Tibial nerve (tissue), 4 donors: ENCODE measurements around the gene NRXN3. TPM values are rescaled to one million over a fixed set of nuclear protein-coding genes. Genes with fewer than 3 reads are reported as not detected.
A peak's percentile ranks its signal among the peaks of the same experiment; 100 is the strongest.

ENCODE experiments used
- DNase-seq, 2 donors: peaks; one replicate each; pipeline ENCODE4 v3.0.0-alpha.2; 2019; ENCODE audit warnings: low spot score in 2 of 2
- H3K27ac ChIP-seq, 4 donors: fragments of 200-600 bp; sonication (generic) in 3 of 4; one replicate each; pipeline ENCODE4 v1.5.1; 2017 to 2019; ENCODE audit warnings: mild to moderate bottlenecking in 1 of 4
- H3K27me3 ChIP-seq, 2 donors: fragments of 200-600 bp; sonication (generic) in 1 of 2; one replicate each; pipeline versions ENCODE4 v1.5.1 to v1.6.0; 2017 to 2019
- H3K36me3 ChIP-seq, 3 donors: fragments of 200-600 bp; sonication (generic); one replicate each; pipeline ENCODE4 v1.5.1; 2018 to 2019
- H3K4me1 ChIP-seq, 4 donors: fragments of 200-600 bp; sonication (generic) in 3 of 4; one replicate each; pipeline ENCODE4 v1.5.1; 2017 to 2019
- H3K4me3 ChIP-seq, 4 donors: fragments of 200-600 bp; sonication (generic) in 3 of 4; one replicate each; pipeline ENCODE4 v1.5.1; 2017 to 2019; ENCODE audit warnings: mild to moderate bottlenecking in 1 of 4, moderate library complexity in 1 of 4
- H3K9me3 ChIP-seq, 4 donors: fragments of 200-600 bp; sonication (generic) in 3 of 4; one replicate each; pipeline ENCODE4 v1.5.1; 2017 to 2019
- EP300 ChIP-seq, 2 donors: sonication (generic); formaldehyde crosslinking; IDR thresholded peaks; one replicate each; pipeline ENCODE4 v1.6.1; 2017; ENCODE audit warnings: antibody characterized with exemption in 2 of 2, mild to moderate bottlenecking in 1 of 2
- POLR2A ChIP-seq, 2 donors: fragments of 450-650 bp; IDR thresholded peaks; one replicate each; pipeline ENCODE4 v1.6.1; 2017; ENCODE audit warnings: antibody characterized with exemption in 2 of 2, mild to moderate bottlenecking in 2 of 2, moderate library complexity in 2 of 2
- WGBS, 2 donors: methylation state at CpG; one replicate each; pipeline ENCODE4 v1.1.5; 2018; 5-methylcytosine and 5-hydroxymethylcytosine counted together
- total RNA-seq, 4 donors: library from RNA; depleted of rRNA; stranded (reverse); fragments of >200 nt; gene quantifications; one replicate each; pipeline ENCODE4 v1.1.0, GENCODE V29; 2016
- TF ChIP-seq, protein P1 (sequence below), 5 experiments: fragments of 200-600 bp in 3 of 5; fragments of 450-650 bp in 2 of 5; sonication (generic) in 3 of 5; IDR thresholded peaks; one replicate each; pipeline ENCODE4 v1.5.1; 2016 to 2019; ENCODE audit warnings: antibody characterized with exemption in 5 of 5, mild to moderate bottlenecking in 3 of 5, moderate library complexity in 2 of 5

NRXN3 gene
- total RNA-seq, 4 donors from 2014 or later: 16.7 to 52.2 (median 19.7) TPM

DNA sequence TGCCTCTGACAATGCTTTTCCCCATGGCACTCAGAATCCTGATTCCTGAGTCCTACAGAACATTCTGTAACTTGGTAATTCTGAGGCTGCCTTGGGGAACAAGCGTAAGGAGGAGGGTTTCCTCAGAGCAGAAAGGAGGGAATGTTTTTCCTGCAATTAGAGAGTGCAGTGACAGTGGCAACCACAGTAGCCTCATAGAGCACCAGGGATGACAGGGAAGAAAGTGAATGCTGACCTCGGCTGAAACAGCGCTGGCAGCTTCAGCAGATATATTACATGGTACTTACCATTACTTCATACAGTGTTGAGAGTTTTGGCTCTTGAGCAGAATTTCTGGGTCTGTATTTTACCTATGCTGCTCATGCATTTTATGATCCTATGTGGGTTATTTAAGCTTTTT is 757.1 kb downstream of the NRXN3 start:
- Histone ChIP-seq H3K4me3 (no peak overlapping the region), H3K27me3 (no peaks in the 10 kb centered on the region), H3K27ac (no peak overlapping the region), H3K9me3 (peaks cover 0 to 5% (median 0%) of the 10 kb centered on the region in 4 donors), H3K36me3 (no peaks in the 10 kb centered on the region), H3K4me1 (no peaks in the 10 kb centered on the region)
- WGBS, 2 donors: 72 to 73% methylated on average over 3 of the region's 3 CpGs
- no peak for DNase-seq
- TF ChIP-seq, protein P1, sequence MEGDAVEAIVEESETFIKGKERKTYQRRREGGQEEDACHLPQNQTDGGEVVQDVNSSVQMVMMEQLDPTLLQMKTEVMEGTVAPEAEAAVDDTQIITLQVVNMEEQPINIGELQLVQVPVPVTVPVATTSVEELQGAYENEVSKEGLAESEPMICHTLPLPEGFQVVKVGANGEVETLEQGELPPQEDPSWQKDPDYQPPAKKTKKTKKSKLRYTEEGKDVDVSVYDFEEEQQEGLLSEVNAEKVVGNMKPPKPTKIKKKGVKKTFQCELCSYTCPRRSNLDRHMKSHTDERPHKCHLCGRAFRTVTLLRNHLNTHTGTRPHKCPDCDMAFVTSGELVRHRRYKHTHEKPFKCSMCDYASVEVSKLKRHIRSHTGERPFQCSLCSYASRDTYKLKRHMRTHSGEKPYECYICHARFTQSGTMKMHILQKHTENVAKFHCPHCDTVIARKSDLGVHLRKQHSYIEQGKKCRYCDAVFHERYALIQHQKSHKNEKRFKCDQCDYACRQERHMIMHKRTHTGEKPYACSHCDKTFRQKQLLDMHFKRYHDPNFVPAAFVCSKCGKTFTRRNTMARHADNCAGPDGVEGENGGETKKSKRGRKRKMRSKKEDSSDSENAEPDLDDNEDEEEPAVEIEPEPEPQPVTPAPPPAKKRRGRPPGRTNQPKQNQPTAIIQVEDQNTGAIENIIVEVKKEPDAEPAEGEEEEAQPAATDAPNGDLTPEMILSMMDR (IDR thresholded peaks at IDR 0.05): no peak
- TF ChIP-seq EP300 (IDR thresholded peaks at IDR 0.05) (no peak), POLR2A (IDR thresholded peaks at IDR 0.05) (no peak)

DNA sequence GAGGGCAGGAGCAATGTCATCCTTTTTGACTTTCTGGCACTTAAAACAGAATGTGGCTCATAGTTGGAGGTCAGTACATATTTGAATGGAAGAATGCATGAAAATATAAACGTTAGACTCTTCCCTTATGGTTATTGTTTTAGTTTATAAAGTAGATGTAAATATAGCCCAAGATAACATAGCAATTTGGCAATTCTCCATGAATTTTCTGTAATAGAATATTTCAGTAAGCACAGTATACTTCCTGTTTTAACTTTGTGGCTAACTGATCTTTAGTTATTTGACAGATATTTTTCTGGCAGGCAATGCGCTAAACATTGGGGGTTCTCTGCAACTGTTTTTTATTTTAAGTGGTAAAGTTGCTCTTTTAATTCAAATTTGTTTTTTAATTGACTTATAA is 763.0 kb downstream of the NRXN3 start:
- H3K36me3 ChIP-seq: no peaks in the 10 kb centered on the region
- no peak overlapping the region for H3K4me3 ChIP-seq
- no peaks in the 10 kb centered on the region for H3K4me1 ChIP-seq
- 38 to 39% methylated on average over 2 of the region's 2 CpGs for WGBS, 2 donors
- DNase-seq: no peak
- peaks cover 0 to 5% (median 0%) of the 10 kb centered on the region in 4 donors for H3K9me3 ChIP-seq
- H3K27ac ChIP-seq: no peak overlapping the region
- TF ChIP-seq, protein P1 (IDR thresholded peaks at IDR 0.05): no peak
- no peak for TF ChIP-seq POLR2A (IDR thresholded peaks at IDR 0.05)
- TF ChIP-seq EP300 (IDR thresholded peaks at IDR 0.05): no peak
- H3K27me3 ChIP-seq: no peaks in the 10 kb centered on the region

DNA sequence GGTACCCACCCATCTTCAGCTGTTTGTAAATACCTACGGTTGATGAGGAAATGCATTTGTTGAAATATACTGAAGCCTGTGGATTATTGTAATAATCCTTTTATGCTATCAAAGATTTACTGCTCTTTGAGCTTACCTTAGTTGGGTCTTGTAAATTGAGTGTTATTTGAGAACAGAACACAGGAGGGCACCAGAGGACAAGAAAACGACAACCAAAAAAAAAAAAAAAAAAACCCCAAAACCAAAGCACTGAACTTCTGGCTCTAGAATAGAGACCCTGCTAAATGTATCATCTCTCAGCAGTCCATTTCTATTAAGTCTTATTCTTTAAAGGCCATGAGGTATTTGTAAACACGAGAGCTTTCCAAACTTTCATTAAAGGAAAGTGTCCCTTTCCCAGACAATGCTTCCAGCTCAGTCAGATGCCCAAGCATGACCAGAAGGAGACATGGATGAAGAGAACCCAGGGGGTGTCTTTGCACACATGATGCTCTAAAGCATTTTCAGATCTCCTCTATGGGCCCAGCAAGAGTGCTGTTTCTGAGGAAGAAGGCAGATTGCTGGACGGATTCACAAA is 763.9 kb downstream of the NRXN3 start:
- no peak for TF ChIP-seq POLR2A (IDR thresholded peaks at IDR 0.05)
- TF ChIP-seq EP300 (IDR thresholded peaks at IDR 0.05): no peak
- TF ChIP-seq, protein P1 (IDR thresholded peaks at IDR 0.05): peak in 4 of 5 experiments; percentile 8 to 29 (median 20)
- Histone ChIP-seq H3K27me3 (no peaks in the 10 kb centered on the region), H3K9me3 (peaks cover 0 to 5% (median 0%) of the 10 kb centered on the region in 4 donors), H3K4me3 (no peak overlapping the region), H3K36me3 (no peaks in the 10 kb centered on the region), H3K4me1 (no peaks in the 10 kb centered on the region), H3K27ac (no peak overlapping the region)
- DNase-seq: no peak
- WGBS, 2 donors: 22 to 23% methylated on average over 4 of the region's 4 CpGs

DNA sequence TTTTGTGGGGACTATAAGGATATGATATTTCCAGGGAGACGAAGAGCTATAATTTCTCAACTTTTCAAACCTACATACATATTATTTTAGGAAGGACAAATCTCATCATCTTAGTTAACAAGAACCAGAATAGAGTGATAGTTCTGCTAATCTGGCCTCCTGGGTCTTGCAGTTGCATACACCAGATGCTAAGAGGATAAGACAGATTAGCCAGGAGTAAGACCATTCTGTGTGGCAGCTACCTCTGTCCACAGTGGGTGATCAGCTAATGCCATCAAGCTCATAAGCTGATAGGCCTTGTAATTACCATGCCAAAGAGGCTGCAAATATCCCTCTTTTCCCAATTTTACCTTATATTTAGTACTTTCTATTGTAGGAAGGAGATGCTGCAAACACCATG is 776.8 kb downstream of the NRXN3 start:
- WGBS, 2 donors: 88 to 95% methylated on average over 1 of the region's 1 CpG
- Histone ChIP-seq H3K9me3 (no peaks in the 10 kb centered on the region), H3K4me3 (no peak overlapping the region), H3K27me3 (no peaks in the 10 kb centered on the region), H3K4me1 (no peaks in the 10 kb centered on the region), H3K36me3 (no peaks in the 10 kb centered on the region), H3K27ac (no peak overlapping the region)
- TF ChIP-seq POLR2A (IDR thresholded peaks at IDR 0.05) (no peak), EP300 (IDR thresholded peaks at IDR 0.05) (no peak)
- TF ChIP-seq, protein P1 (IDR thresholded peaks at IDR 0.05): no peak
- no peak for DNase-seq

DNA sequence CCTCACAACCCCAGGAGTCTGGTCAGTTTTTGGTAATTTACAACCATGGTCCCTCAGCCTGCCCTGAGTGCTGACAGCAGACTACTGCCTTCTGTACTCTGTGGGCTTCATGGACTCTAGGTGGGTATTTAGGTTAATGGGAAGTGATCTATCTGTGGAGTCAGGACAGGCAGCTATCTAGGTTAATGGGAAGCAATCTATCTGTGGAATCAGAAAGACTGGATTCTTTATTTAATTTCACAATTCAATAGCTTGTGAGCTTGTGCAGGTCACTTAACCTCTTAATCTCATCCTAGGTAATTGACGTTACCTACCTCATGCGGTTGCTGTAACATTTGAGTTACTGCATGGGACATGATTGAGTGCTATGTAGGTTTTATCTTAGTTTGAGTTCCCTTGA is 777.5 kb downstream of the NRXN3 start:
- no peak overlapping the region for H3K4me3 ChIP-seq
- H3K36me3 ChIP-seq: no peaks in the 10 kb centered on the region
- H3K4me1 ChIP-seq: no peaks in the 10 kb centered on the region
- H3K9me3 ChIP-seq: no peaks in the 10 kb centered on the region
- no peak overlapping the region for H3K27ac ChIP-seq
- H3K27me3 ChIP-seq: no peaks in the 10 kb centered on the region
- TF ChIP-seq, protein P1 (IDR thresholded peaks at IDR 0.05): no peak
- no peak for TF ChIP-seq EP300 (IDR thresholded peaks at IDR 0.05)
- no peak for TF ChIP-seq POLR2A (IDR thresholded peaks at IDR 0.05)
- DNase-seq: no peak
- WGBS, 2 donors: 93 to 94% methylated on average over 2 of the region's 2 CpGs
